Large intestine (tissue), 3 donors: Measurements from ENCODE around the gene CYSTM1. TPM values are rescaled to one million over a fixed set of nuclear protein-coding genes. Genes with fewer than 3 reads are reported as not detected.
"Not testable (repeated sequence)": the region's sequence is repeated elsewhere in the genome, so short reads cannot be mapped to it uniquely, and the experiment has no call there.

Source experiments
- DNase-seq, 2 donors: peaks; one replicate each; pipeline versions ENCODE4 v3.0.0 to v3.0.0-alpha.2; 2013
- H3K27ac ChIP-seq: one replicate; pipeline ENCODE4 v1.5.1; 2013; ENCODE audit warnings: low read length
- H3K27me3 ChIP-seq: 2 replicates; pipeline ENCODE4 v1.6.1; 2013; ENCODE audit warnings: low read length; ENCODE audit not compliant: control insufficient read depth, insufficient read depth
- H3K36me3 ChIP-seq: 2 replicates; pipeline ENCODE4 v1.6.1; 2013; ENCODE audit warnings: low read length; ENCODE audit not compliant: control insufficient read depth, insufficient read depth
- H3K4me1 ChIP-seq: one replicate; pipeline ENCODE4 v1.6.1; 2013; ENCODE audit warnings: low read length; ENCODE audit not compliant: control insufficient read depth, insufficient read depth
- H3K4me3 ChIP-seq: one replicate; pipeline ENCODE4 v1.5.1; 2013; ENCODE audit warnings: low read length
- H3K9me3 ChIP-seq: one replicate; pipeline ENCODE4 v1.6.1; 2013; ENCODE audit warnings: mild to moderate bottlenecking, low read depth, low read length, moderate library complexity; ENCODE audit not compliant: control insufficient read depth
- WGBS: methylation state at CpG from one replicate; pipeline ENCODE4 v1.1.5; 2013; ENCODE audit warnings: low lambda C conversion rate; ENCODE audit not compliant: insufficient coverage; 5-methylcytosine and 5-hydroxymethylcytosine counted together
- polyA plus RNA-seq: library from polyadenylated mRNA; unstranded; fragments of 120-200 nt; gene quantifications from one replicate; pipeline ENCODE4 v1.2.1, GENCODE V29; 2013

Gene CYSTM1
- polyA plus RNA-seq, 1 donor, result 94.5 TPM

DNA sequence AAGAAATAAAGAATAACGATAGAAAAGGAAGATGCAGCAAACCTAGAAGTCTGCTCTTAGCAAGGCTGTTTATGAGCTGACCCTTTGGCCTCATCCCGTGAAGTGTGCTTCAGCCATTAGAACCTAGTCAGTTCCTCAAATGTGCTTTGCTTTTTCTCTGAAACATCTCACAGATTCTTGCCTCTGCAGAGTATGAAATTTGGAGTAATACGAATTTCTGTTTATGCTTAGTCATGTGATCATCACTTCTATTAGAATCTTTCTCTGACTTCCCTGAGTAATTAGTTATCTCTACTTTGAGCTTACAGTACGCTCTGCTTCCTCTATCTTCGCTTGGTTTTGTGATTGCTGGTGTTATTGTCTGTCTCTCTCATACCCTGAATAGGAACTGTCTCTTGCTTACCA lies 11.3 kb downstream of the CYSTM1 start:
- Histone ChIP-seq H3K27me3 (no peaks in the 10 kb centered on the region), H3K4me3 (no peak overlapping the region), H3K36me3 (no peaks in the 10 kb centered on the region), H3K9me3 (no peaks in the 10 kb centered on the region), H3K4me1 (peaks cover 18% of the 10 kb centered on the region), H3K27ac (no peak overlapping the region)
- WGBS, result 70% methylated on average over 2 of the region's 5 CpGs
- DNase-seq, result peak in 1 of 2 donors; percentile 53

GRCh38 chr5:140189253-140189652 lies 14.3 kb downstream of the CYSTM1 start:
- no peaks in the 10 kb centered on the region for H3K9me3 ChIP-seq
- peaks cover 5% of the 10 kb centered on the region for H3K4me1 ChIP-seq
- H3K36me3 ChIP-seq, result peaks cover under 1% of the 10 kb centered on the region
- DNase-seq, result no peak
- H3K4me3 ChIP-seq, result no peak overlapping the region
- H3K27ac ChIP-seq, result no peak overlapping the region
- H3K27me3 ChIP-seq, result no peaks in the 10 kb centered on the region
- WGBS, result 80% methylated on average over 1 of the region's 2 CpGs

DNA sequence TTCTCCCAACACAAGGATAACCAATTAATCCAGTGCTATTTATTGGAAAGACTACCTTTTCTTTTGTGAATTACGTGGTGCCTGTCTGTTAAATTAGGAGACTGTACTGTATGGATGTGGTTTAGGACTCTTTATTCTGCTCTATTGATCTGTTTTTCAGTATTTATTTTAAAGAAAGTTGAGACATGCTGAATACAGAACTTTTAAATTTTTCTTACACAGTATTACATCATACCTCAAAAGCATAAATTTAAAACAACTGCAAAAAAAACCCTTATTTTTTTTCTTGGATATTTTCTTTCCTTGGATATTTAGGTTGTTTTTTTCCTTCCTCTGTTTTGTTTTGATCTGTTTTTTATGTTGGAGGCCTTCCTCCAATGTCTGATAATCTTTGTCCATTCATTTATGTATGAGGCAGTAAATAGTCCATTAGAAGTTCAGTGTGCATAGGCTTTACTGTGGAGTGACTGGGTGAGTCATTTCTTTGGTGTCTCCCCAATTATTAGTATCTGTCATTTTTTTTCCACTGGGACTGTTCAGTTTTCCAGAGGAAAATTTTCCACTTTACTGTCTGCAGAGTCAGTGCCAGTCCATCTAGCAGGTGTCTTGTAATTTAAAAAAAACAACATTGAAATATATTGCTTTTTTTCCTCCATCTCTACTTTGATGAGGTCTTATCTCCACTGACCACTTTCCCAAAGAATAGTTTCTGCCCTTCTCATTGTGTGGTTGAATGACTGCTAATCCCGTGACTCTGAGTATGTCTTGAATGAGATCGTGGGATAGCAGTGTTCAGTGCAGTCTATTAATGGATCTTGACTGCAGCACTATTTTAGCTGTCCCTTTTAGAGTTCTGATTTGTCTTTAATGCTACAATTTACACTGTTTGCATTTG lies 15.2 kb downstream of the CYSTM1 start:
- DNase-seq, result no peak
- WGBS, result 60% methylated on average over 1 of the region's 3 CpGs
- Histone ChIP-seq H3K4me1 (peaks cover 5% of the 10 kb centered on the region), H3K9me3 (no peaks in the 10 kb centered on the region), H3K4me3 (no peak overlapping the region), H3K36me3 (peaks cover 4% of the 10 kb centered on the region), H3K27ac (no peak overlapping the region), H3K27me3 (no peaks in the 10 kb centered on the region)

DNA sequence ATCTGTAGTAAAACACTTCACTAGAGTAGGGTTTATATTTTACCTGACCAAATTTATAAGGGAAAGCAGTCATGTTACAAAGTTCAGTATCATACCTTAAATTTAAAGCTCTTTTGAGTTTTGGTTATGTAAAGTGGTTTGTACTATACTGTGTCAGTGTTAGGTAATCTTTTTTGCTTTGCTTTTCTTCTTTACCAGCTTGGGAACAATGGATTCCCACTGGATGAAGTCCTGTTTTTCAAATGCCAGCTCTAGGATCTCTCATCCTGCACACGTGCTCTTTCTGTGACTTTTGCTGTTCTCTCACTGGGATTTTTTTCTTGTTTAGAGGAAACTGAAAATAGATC lies 15.9 kb downstream of the CYSTM1 start:
- H3K27me3 ChIP-seq, result no peaks in the 10 kb centered on the region
- no CpG with 5 or more reads among the region's 1 CpG for WGBS
- peaks cover 4% of the 10 kb centered on the region for H3K36me3 ChIP-seq
- no peak overlapping the region for H3K27ac ChIP-seq
- H3K4me1 ChIP-seq, result peaks cover 5% of the 10 kb centered on the region
- H3K4me3 ChIP-seq, result no peak overlapping the region
- DNase-seq, result no peak
- H3K9me3 ChIP-seq, result no peaks in the 10 kb centered on the region

DNA sequence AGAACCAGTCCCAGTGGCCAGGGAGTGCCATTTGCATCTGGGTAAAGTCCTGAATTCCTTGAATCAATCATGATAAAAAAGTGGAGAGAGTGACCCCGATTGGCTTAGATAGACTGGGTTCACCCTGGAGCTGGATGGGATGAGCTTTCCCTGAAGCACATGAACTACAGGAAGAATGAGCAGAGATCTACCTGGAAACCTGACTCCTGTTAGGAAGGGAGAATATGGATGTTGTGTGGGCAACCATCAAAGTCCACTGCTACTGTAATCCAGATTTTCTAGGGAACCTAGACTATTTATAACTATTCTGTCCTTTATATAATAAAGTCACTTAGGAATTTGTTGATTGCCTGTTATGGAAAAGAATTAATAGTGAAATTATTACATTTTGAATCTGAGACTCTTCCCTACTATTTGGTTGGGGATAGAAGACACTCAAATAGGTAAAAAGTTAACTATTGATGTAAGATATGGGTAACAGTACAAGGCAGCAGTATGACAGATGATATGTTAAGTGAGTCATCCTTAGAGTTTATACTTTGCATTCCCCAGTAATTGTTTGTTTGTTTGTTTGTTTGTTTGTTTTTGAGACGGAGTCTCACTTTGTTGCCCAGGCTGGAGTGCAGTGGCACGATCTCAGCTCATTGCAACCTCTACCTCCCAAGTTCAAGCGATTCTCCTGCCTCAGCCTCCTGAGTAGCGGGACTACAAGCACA lies 17.9 kb downstream of the CYSTM1 start:
- peaks cover 14% of the 10 kb centered on the region for H3K4me1 ChIP-seq
- no peak for DNase-seq
- H3K27me3 ChIP-seq, result no peaks in the 10 kb centered on the region
- H3K27ac ChIP-seq, result no peak overlapping the region
- H3K36me3 ChIP-seq, result peaks cover 4% of the 10 kb centered on the region
- H3K9me3 ChIP-seq, result no peaks in the 10 kb centered on the region
- no peak overlapping the region for H3K4me3 ChIP-seq
- WGBS, result no CpG with 5 or more reads among the region's 5 CpGs

DNA sequence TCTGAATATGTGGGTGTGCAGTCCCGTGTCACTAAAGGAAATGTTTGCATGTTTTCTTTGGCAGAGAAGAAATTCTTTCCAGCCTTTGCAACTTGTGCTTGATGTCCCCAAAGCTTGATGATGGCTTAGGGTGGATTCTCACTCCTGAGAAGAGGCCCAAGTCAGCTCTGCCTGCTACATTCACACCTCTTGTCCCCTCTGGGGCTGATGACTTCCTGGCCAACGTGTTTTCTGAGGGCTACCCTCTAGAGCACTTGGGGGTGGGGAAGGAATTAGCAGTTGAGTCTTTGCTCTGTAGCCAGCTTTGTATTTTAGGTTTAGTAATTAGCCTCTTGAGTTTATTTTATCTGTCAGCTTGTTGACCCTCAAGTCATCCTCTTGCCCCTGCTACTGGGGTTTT lies 19.7 kb downstream of the CYSTM1 start:
- Histone ChIP-seq H3K36me3 (peaks cover 7% of the 10 kb centered on the region), H3K4me1 (peaks cover 14% of the 10 kb centered on the region), H3K27me3 (no peaks in the 10 kb centered on the region), H3K9me3 (no peaks in the 10 kb centered on the region), H3K27ac (no peak overlapping the region), H3K4me3 (no peak overlapping the region)
- no CpG with 5 or more reads among the region's 2 CpGs for WGBS
- no peak for DNase-seq

GRCh38 chr5:140196115-140196814 lies 21.3 kb downstream of the CYSTM1 start:
- H3K4me3 ChIP-seq, result no peak overlapping the region
- peaks cover 7% of the 10 kb centered on the region for H3K36me3 ChIP-seq
- WGBS, result 44% methylated on average over 2 of the region's 2 CpGs
- DNase-seq, result no peak
- no peaks in the 10 kb centered on the region for H3K9me3 ChIP-seq
- H3K27me3 ChIP-seq, result no peaks in the 10 kb centered on the region
- peak overlapping the region; percentile 19 for H3K27ac ChIP-seq
- H3K4me1 ChIP-seq, result peaks cover 14% of the 10 kb centered on the region

- H3K27ac ChIP-seq, result no peak overlapping the region
- DNase-seq, result no peak
- H3K36me3 ChIP-seq, result peaks cover 7% of the 10 kb centered on the region
- no peak overlapping the region for H3K4me3 ChIP-seq
- no CpG with 5 or more reads among the region's 2 CpGs for WGBS
- H3K27me3 ChIP-seq, result no peaks in the 10 kb centered on the region
- no peaks in the 10 kb centered on the region for H3K9me3 ChIP-seq
- peaks cover 14% of the 10 kb centered on the region for H3K4me1 ChIP-seq
Observed at GRCh38 chr5:140197023-140197422, 22.0 kb downstream of the CYSTM1 start.

DNA sequence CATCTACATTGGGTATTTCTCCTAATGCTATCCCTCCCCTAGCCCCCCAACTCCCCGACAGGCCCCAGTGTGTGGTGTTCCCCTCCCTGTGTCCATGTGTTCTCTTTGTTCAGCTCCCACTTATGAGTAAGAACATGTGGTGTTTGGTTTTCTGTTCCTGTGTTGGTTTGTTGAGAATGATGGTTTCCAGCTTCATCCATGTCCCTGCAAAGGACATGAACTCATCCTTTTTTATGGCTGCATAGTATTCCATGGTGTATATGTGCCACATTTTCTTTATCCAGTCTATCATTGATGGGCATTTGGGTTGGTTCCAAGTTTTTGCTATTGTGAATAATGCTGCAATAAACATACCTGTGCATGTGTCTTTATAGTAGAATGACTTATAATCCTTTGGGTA lies 23.9 kb downstream of the CYSTM1 start:
- WGBS, result no CpG with 5 or more reads among the region's 1 CpG
- not testable (repeated sequence) for H3K36me3 ChIP-seq, H3K9me3 ChIP-seq, H3K4me3 ChIP-seq, H3K4me1 ChIP-seq, H3K27me3 ChIP-seq, DNase-seq, H3K27ac ChIP-seq

GRCh38 chr5:140202078-140202477 lies 27.1 kb downstream of the CYSTM1 start:
- Histone ChIP-seq H3K4me3 (no peak overlapping the region), H3K9me3 (no peaks in the 10 kb centered on the region), H3K27me3 (no peaks in the 10 kb centered on the region), H3K27ac (no peak overlapping the region), H3K4me1 (peaks cover 6% of the 10 kb centered on the region), H3K36me3 (peaks cover 3% of the 10 kb centered on the region)
- no CpG with 5 or more reads among the region's 4 CpGs for WGBS
- no peak for DNase-seq
